Epidermal melanocyte (primary cell): Measurements from ENCODE around the gene ITGB3.

ENCODE experiments used
- DNase-seq: peaks from one replicate; pipeline ENCODE4 v3.0.0; 2011; ENCODE audit warnings: low spot score; ENCODE audit not compliant: insufficient read length

The ITGB3 gene

GRCh38 chr17:47330548-47330947 lies 76.9 kb downstream of the ITGB3 start:
- no peak for DNase-seq

- no peak for DNase-seq
Observed at GRCh38 chr17:47332287-47332686, 78.7 kb downstream of the ITGB3 start.

GRCh38 chr17:47335101-47335936 lies 81.7 kb downstream of the ITGB3 start:
- no peak for DNase-seq

- DNase-seq: no peak
Observed at GRCh38 chr17:47338026-47338425, 84.4 kb downstream of the ITGB3 start.

- DNase-seq: no peak
Observed at GRCh38 chr17:47352848-47353247, 99.2 kb downstream of the ITGB3 start.

GRCh38 chr17:47358652-47359051 lies 105.0 kb downstream of the ITGB3 start:
- no peak for DNase-seq
